HG03571 (cell line): ENCODE data around the gene HSPE1.
"Not testable (repeated sequence)": the region's sequence is repeated elsewhere in the genome, so short reads cannot be mapped to it uniquely, and the experiment has no call there.

Experiments used
- ATAC-seq: cut with Tn5 transposase; IDR thresholded peaks from one replicate; pipeline ENCODE4 v1.9.1; 2021; ENCODE audit not compliant: unreplicated experiment

HSPE1 gene

GRCh38 chr2:197499594-197500502 lies at the start of gene HSPE1, which contains the start of gene HSPD1:
TSS of gene HSPE1 (plus strand) at chr2:197500379. CDS start at chr2:197500437, 58 bp downstream.
TSS of gene HSPD1 (minus strand) at chr2:197499840. CDS start at chr2:197498848, 992 bp downstream.
- peak; percentile 78 for ATAC-seq

GRCh38 chr2:197450465-197450864 lies 49.7 kb upstream of the HSPE1 start:
- ATAC-seq: no peak

DNA sequence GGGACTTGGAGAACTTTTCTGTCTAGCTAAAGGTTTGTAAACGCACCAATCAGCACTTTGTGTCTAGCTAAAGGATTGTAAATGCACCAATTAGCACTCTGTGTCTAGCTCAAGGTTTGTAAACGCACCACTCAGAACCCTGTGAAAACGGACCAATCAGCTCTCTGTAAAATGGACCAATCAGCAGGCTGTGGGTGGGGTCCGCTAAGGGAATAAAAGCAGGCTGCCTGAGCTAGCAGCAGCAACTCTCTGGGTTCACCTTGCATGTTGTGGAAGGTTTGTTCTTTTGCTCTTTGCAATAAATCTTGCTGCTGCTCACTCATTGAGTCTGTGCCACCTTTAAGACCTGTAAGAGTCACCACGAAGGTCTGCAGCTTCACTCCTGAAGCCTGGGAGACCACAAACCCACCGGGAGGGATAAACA lies 49.2 kb upstream of the HSPE1 start:
- not testable (repeated sequence) for ATAC-seq

GRCh38 chr2:197452754-197453122 lies 47.4 kb upstream of the HSPE1 start:
- no peak for ATAC-seq

GRCh38 chr2:197453123-197453913 lies 46.9 kb upstream of the HSPE1 start, which contains the start of gene COQ10B:
TSS of gene COQ10B (plus strand) at chr2:197453552. CDS start at chr2:197453561, 9 bp downstream.
- ATAC-seq: peak; percentile 92

DNA sequence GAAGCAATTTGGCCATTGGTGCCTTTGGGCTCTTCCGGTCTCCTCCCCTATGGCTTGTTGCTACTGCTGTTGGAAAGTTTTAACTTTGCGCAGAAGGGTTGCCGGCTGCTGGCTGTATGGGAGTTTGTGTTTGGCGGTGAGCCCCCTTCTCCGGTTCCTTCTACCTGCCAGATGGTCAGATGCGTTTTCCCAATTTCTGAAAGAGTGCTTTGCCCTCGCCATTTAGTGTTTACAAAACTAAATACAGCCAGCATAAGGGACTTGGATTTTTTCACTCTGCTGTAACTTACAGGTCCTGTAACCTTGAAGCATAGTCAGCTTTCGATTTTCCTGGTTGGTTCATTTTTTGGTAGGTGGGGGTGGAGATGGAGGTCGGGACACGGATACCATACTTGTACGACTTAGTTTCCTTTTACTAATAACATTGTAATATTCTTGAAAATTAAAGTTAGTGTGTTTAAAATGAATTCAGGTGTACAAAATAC lies 46.2 kb upstream of the HSPE1 start:
- ATAC-seq: peak; percentile 20

GRCh38 chr2:197454923-197455322 lies 45.3 kb upstream of the HSPE1 start:
- ATAC-seq: no peak

GRCh38 chr2:197455428-197455827 lies 44.8 kb upstream of the HSPE1 start:
- no peak for ATAC-seq

DNA sequence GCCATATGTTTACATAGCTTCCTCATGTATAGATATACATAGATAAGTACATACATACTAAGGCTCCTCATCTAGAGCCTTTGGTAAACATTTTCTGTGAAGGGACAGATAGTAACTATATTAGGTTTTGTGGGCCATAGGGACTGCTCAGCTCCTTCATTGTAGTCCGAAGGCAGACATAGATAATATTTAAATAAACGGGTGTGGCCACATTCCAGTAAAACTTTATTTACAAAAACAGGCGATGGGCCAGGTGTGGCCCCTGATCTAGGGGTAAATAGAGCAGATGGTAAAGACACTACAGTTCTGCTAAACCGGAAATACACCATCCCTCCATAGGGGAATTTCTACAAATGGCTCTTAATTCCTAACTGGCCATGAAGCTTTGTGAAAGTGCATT lies 39.5 kb upstream of the HSPE1 start:
- ATAC-seq: no peak

DNA sequence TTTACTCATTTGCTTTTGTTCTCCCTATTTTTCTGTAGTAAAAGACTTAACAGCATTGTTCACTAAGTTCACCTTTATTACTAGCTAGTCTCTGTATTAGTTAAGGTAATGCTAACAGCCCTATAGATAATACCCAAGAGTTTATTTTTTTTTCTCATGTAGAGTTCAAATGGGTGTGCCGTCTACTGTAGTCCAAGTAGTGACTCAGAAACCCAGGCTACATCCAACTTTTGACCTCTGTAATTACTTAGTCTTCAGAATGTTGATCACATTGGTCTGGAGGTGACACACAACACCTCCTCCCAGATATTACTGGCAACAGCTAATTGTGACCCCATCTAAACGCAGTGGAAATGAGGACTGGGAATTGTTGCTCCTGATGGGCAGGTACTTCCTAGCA lies 39.1 kb upstream of the HSPE1 start:
- no peak for ATAC-seq

- no peak for ATAC-seq
These were observed 36.0 kb upstream of the HSPE1 start for GRCh38 chr2:197464175-197464574.

DNA sequence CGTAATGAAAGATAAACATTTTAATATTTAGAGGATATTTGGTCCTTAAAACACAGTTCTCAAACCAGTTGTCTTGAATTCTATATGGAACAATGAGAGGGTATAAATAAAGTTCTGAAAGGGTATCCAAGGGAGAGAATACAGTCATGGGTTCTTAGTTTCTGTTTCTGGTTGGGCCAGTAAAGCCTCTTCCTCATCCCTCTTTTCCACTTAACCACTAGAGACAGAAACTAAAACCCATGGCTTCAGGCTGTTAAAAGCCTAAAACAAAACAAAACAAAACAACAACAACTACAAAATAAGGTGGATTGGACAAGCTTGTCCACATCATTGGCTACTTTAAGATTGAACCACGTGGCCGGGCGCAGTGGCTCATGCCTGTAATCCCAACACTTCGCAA lies 28.0 kb upstream of the HSPE1 start:
- no peak for ATAC-seq

- ATAC-seq: no peak
These were observed 22.4 kb upstream of the HSPE1 start for GRCh38 chr2:197477797-197478196.

DNA sequence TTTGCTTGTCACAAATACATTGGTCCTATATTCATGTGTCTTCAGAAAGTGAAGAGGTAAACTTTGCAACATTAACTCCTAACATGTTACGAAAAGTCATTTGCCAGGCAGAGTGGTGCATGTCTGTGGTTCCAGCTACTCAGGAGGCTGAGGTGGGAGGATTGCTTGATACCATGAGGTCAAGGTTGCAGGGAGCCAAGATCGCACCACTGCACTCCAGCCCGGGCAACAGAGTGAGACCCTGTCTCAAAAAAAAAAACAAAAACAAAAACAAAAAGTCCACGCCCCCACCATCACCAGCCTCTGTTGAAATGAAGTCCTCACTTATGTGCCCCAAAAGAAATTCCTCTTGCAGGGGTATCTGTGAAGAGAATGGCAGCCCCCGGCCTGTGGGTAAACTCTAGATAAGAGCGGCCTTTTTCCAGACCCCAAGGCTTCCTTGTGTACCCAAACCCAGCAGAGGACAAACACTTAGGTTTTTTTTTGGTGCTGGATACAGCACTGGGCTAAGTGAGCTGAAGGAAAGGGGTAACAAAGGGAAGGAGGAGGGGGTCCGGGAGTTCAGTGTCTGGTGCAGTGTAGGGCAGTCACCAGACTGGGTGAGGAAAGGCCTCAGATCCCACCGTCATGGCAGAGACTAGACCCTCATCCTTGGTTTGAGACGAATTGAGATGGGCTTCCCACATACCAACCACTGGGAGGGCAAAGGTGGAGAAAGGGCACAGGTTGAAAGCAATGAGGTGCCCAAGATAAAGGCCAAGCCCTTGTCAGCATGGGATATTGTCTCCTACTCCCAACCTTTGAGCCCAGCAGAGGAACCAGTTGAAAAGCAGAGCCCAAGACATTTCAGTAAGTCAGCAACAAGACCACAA lies 19.8 kb upstream of the HSPE1 start:
- no peak for ATAC-seq

DNA sequence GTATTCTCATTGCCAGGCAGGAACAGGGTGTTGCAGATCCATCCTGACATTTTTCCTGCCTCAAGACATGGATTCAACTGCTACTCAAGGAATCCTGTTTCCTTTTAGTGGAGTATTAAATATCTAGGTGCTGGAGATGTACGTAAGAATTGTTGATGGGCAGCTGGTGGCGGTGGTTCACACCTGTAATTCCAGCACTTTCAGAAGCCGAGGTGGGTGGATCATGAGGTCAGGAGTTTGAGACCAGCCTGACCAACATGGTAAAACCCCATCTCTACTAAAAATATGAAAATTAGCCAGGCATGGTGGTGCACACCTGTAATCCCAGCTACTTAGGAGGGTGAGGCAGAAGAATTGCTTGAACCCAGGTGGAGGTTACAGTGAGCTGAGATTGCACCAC lies 15.9 kb upstream of the HSPE1 start:
- not testable (repeated sequence) for ATAC-seq

DNA sequence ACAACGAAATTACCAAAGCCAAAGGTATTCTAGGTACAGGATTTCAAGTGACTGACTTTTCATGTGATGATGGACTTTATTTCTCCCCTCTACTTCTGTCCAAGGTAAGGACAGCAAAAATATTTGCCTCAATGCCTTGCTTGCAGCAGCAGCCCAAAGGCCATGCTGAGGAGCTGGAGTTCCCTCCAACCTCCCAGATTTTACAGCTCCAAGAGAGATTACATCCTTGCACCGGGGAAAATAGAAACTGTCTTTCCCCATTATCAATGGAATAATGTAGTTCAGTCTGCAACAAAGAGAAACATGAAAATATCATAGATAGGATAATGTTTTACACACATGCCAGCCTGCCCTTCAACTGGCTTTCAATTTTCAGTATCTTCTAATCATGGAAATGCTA lies 14.0 kb upstream of the HSPE1 start:
- no peak for ATAC-seq

DNA sequence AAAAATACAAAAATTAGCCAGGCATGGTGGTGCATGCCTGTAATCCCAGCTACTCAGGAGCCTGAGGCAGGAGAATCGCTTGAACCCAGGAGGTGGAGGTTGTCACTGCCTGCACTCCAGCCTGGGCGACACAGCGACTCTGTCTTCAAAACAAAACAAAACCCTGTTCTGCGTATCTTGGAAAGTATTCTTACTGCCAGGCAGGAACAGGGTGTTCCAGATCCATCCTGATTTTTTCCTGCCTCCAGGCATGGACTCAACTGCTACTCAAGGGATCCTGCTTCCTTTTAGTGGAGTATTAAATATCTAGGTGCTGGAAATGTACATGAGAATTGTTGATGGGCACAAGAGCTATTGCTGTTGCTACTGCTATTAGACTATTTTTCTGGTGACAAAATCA lies 12.8 kb upstream of the HSPE1 start:
- no peak for ATAC-seq

GRCh38 chr2:197495433-197496134 lies 4.6 kb upstream of the HSPE1 start:
- no peak for ATAC-seq

DNA sequence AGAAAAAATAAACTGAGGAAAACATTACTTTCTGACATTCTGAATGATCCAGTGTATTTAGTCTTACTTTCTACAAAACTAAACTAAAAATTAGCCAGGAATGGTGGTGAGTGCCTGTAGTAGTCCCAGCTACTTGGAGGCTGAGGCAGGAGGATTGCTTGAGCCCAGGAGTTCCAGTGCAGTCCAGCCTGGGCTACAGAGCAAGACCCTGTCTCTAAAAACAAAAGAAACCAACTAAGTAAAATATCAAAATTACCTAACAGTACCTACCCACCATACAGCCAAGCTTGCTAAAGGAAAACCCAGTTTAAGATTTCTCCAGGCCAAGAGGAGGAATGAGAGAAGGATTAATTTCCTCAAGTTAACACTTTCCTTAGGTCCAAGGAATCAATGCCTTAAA lies 3.5 kb upstream of the HSPE1 start:
- ATAC-seq: no peak

DNA sequence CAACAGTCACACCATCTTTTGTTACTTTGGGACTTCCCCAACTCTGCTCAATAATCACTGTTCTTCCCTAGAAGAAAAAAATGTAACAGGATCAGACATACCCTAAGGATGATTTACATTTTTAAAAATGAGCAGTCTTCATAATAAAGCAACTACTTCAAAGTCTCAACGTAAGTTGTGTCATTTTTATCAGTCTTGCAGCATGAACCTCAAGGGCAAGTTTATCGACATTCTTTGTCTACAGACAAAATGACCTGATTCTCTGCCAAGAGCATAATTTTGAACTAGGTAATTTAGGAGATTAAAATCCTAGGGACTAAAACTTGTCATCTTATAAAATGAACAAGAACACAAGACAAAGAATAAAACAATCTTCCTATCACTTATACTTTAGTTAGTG lies 2.9 kb upstream of the HSPE1 start:
- no peak for ATAC-seq
